Forelimb muscle (tissue), 1 donor: ENCODE results near the gene MS4A4A. TPM values are rescaled to one million over a fixed set of nuclear protein-coding genes. Genes with fewer than 3 reads are reported as not detected.

Source experiments
- DNase-seq: peaks from one replicate; pipeline ENCODE4 v3.0.0-alpha.2; 2013; ENCODE audit warnings: low read depth
- polyA plus RNA-seq: library from polyadenylated mRNA; unstranded; fragments of 120-200 nt; gene quantifications from one replicate; pipeline ENCODE4 v1.2.1, GENCODE V29; 2013; ENCODE audit not compliant: insufficient read length

The MS4A4A gene
- polyA plus RNA-seq, 1 donor, result 9.4 TPM

DNA sequence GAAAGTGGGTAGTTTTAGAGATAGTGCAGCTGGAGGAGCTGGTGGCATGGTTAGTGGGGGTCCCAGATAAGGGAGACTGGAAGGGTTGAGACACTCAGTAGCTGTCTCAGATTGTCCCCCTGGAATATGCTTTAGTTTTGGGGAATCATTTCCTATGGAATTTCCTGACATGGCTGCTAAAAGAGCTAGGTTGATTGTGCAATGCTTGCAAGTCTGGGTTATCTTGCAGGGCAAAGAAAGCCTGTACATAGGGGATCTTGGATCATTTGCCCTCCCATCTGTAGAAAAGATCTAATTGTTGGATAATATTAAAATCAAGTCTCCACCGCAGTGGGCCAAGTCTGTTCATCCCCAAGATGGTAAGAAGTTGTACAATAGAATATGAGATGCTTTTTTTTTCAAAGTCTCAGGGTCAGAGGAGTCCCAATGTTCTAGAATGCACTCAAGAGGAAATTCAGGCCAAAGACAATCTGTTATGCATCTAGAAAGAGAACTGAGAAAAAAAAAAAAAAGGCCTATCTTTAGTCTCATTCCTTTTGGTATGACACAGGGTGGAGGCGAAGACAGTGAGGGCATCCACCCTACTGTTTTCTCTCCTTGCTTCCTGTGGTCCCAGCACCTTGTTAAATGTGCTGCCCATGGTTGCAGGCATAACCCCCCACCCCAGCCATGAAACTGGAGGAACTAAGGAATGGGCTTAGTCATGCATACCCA lies 66.8 kb downstream of the MS4A4A start:
- DNase-seq, result no peak

DNA sequence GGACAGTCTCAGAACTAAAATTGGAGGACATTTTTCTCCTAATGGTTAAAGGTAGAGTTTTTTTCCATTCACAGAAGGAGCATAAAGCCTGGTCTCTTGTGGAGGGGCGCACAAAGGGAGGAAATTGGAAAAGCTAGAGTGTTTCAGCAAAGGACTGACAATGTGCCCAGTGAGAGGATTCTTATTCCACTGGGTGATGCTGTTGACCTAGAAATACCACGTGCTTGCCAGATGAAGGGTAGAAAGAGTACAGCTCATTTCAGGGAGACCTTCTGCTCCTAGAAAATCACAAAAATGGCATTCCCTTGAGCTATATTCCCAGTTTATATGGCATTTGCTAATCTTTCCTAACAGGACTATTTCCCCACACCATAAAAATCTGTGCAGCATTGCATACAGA lies 67.7 kb downstream of the MS4A4A start:
- DNase-seq, result no peak

DNA sequence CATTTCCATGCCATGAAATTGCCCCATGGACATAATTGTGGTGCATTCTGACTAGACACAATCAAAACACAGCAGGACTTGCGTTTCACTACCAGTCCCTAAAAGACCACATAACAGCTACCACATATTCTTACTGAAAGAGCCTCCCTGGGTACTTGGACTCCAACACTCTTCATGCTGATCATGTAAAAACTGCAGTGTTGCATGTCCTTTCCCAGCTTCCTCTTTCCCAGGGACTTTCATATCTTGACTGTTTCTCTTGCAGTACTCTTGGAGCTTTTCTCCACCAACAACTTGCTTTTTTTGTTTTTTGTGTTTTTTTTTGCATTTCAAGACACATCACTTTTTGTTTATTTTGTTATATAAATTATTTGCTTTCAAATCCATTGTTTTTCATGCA lies 69.5 kb downstream of the MS4A4A start:
- no peak for DNase-seq

DNA sequence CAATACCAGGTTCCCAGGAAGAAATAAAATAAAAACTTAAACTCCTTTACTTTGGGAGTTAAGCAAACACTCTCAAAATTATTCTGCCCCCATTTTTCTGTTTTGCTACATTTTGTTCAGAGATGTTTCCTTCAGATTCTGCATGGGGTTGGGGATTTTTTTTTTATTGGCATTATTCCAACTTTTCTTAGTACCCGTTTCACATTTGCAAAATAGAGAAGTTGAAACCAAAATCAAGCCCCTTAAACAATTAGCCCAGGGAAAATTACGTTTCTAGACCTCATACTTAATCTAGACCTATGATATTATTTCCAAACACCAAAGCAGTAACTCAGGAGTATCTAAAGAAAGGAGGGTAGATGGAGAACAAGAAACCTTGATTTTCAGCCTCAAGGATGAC lies 77.3 kb downstream of the MS4A4A start:
- DNase-seq, result no peak

Other genes with a start within 250 kb of the MS4A4A start
- gene OOSP2, start 240.3 kb upstream of the MS4A4A start, polyA plus RNA-seq, result not detected
- 0.80 TPM for gene MS4A3, start 224.0 kb upstream of the MS4A4A start, polyA plus RNA-seq
- gene MS4A2, start 192.0 kb upstream of the MS4A4A start, polyA plus RNA-seq, result 0.37 TPM
- 17.6 TPM for gene MS4A6A, start 97.6 kb upstream of the MS4A4A start, polyA plus RNA-seq
- gene MS4A4E, start 37.5 kb upstream of the MS4A4A start, polyA plus RNA-seq, result 1.4 TPM
- not detected for gene MS4A6E, start 46.6 kb downstream of the MS4A4A start, polyA plus RNA-seq
- gene MS4A7, start 97.9 kb downstream of the MS4A4A start, polyA plus RNA-seq, result 6.8 TPM
- gene MS4A14, start 115.8 kb downstream of the MS4A4A start, polyA plus RNA-seq, result 0.48 TPM
- gene MS4A5, start 148.9 kb downstream of the MS4A4A start, polyA plus RNA-seq, result 0.24 TPM
- 0.68 TPM for gene MS4A1, start 175.2 kb downstream of the MS4A4A start, polyA plus RNA-seq
- gene MS4A12, start 212.1 kb downstream of the MS4A4A start, polyA plus RNA-seq, result not detected
- not detected for gene MS4A13, start 234.7 kb downstream of the MS4A4A start, polyA plus RNA-seq